Body of pancreas (tissue), 4 donors: ENCODE results near the gene FRMD5.

Experiments used
- CTCF ChIP-seq, 7 experiments: fragments of 450-650 bp in 4 of 7; fragments of 200-600 bp in 3 of 7; sonication (generic) in 3 of 7; IDR thresholded peaks; one replicate each; pipeline ENCODE4 v1.5.1; 2016 to 2019; ENCODE audit warnings: antibody characterized with exemption in 7 of 7
- POLR2A ChIP-seq, 3 donors: fragments of 450-650 bp; IDR thresholded peaks; one replicate each; pipeline ENCODE4 v1.6.1; 2016; ENCODE audit warnings: antibody characterized with exemption in 3 of 3, mild to moderate bottlenecking in 2 of 3

GRCh38 chr15:43941555-43941954 lies 253.5 kb downstream of the FRMD5 start:
- TF ChIP-seq CTCF (IDR thresholded peaks at IDR 0.05) (no peak), POLR2A (IDR thresholded peaks at IDR 0.05) (no peak)
